H9 (cell line): ENCODE results near the gene USPL1. TPM values are rescaled to one million over a fixed set of nuclear protein-coding genes. Genes with fewer than 3 reads are reported as not detected.

Source experiments
- DNase-seq: peaks from one replicate; pipeline ENCODE4 v3.0.0-alpha.2; 2017
- H2AFZ ChIP-seq: one replicate; pipeline ENCODE4 v1.6.1; 2013; ENCODE audit warnings: mild to moderate bottlenecking, low read length, control low read depth, moderate library complexity
- H2AK5ac ChIP-seq: 2 replicates; pipeline ENCODE4 v1.6.1; 2013; ENCODE audit warnings: low read length, control low read depth, mixed read lengths; ENCODE audit not compliant: insufficient read length
- H2BK120ac ChIP-seq: one replicate; pipeline ENCODE4 v1.6.1; 2013; ENCODE audit warnings: low read depth, mild to moderate bottlenecking, low read length, control low read depth, inconsistent platforms; ENCODE audit not compliant: poor library complexity, severe bottlenecking
- H2BK12ac ChIP-seq: 2 replicates; pipeline ENCODE4 v1.6.1; 2013; ENCODE audit warnings: low read length, control low read depth, mixed read lengths, low read depth; ENCODE audit not compliant: insufficient read length
- H2BK15ac ChIP-seq: 2 replicates; pipeline ENCODE4 v1.6.1; 2013; ENCODE audit warnings: low read depth, low read length, control low read depth
- H2BK20ac ChIP-seq: one replicate; pipeline ENCODE4 v1.6.1; 2013; ENCODE audit warnings: low read depth, mild to moderate bottlenecking, low read length, control low read depth, inconsistent platforms; ENCODE audit not compliant: poor library complexity, severe bottlenecking
- H2BK5ac ChIP-seq: 2 replicates; pipeline ENCODE4 v1.6.1; 2013; ENCODE audit warnings: low read length, control low read depth, mixed read lengths; ENCODE audit not compliant: insufficient read length
- H3K14ac ChIP-seq: 2 replicates; pipeline ENCODE4 v1.6.1; 2013; ENCODE audit warnings: low read length, control low read depth; ENCODE audit not compliant: insufficient read depth
- H3K18ac ChIP-seq: 2 replicates; pipeline ENCODE4 v1.6.1; 2013; ENCODE audit warnings: low read depth, mild to moderate bottlenecking, mixed read lengths, low read length, control low read depth; ENCODE audit not compliant: insufficient read length
- H3K23ac ChIP-seq: 2 replicates; pipeline ENCODE4 v1.6.1; 2013; ENCODE audit warnings: low read length, control low read depth, mixed read lengths, low read depth; ENCODE audit not compliant: insufficient read length
- H3K23me2 ChIP-seq: 2 replicates; pipeline ENCODE4 v1.6.1; 2013; ENCODE audit warnings: low read depth, mild to moderate bottlenecking, mixed read lengths, low read length, control low read depth; ENCODE audit not compliant: insufficient read length, poor library complexity, severe bottlenecking
- H3K27ac ChIP-seq: 2 replicates; pipeline ENCODE4 v1.5.1; 2013; ENCODE audit warnings: low read length, control low read depth, mixed read lengths, low read depth; ENCODE audit not compliant: insufficient read length
- H3K27me3 ChIP-seq: 2 replicates; pipeline ENCODE4 v1.6.1; 2013; ENCODE audit warnings: low read length, control low read depth, inconsistent platforms; ENCODE audit not compliant: insufficient read depth
- H3K4ac ChIP-seq: 2 replicates; pipeline ENCODE4 v1.6.1; 2013; ENCODE audit warnings: low read depth, mild to moderate bottlenecking, control low read depth, inconsistent platforms, low read length, moderate library complexity
- H3K4me1 ChIP-seq: 2 replicates; pipeline ENCODE4 v1.6.1; 2013; ENCODE audit warnings: low read length, control low read depth, inconsistent platforms; ENCODE audit not compliant: insufficient read depth
- H3K4me2 ChIP-seq: 2 replicates; pipeline ENCODE4 v1.6.1; 2013; ENCODE audit warnings: low read length, control low read depth, mixed read lengths; ENCODE audit not compliant: insufficient read length, insufficient read depth
- H3K56ac ChIP-seq: 2 replicates; pipeline ENCODE4 v1.6.1; 2013; ENCODE audit warnings: low read depth, mild to moderate bottlenecking, mixed read lengths, low read length, control low read depth; ENCODE audit not compliant: insufficient read length
- H3K79me1 ChIP-seq: 2 replicates; pipeline ENCODE4 v1.6.1; 2013; ENCODE audit warnings: low read depth, mild to moderate bottlenecking, moderate library complexity, low read length, control low read depth, inconsistent platforms; ENCODE audit not compliant: insufficient read depth, poor library complexity, severe bottlenecking
- H3K79me2 ChIP-seq: 2 replicates; pipeline ENCODE4 v1.6.1; 2013; ENCODE audit warnings: low read length, control low read depth, inconsistent platforms; ENCODE audit not compliant: insufficient read depth
- H3K9ac ChIP-seq: 2 replicates; pipeline ENCODE4 v1.6.1; 2013; ENCODE audit warnings: low read length, control low read depth, mixed read lengths; ENCODE audit not compliant: insufficient read length; ENCODE audit errors: extremely low read depth
- H3K9me3 ChIP-seq: one replicate; pipeline ENCODE4 v1.6.1; 2013; ENCODE audit warnings: low read depth, low read length, inconsistent platforms; ENCODE audit not compliant: control insufficient read depth
- H3T11ph ChIP-seq: one replicate; pipeline ENCODE4 v1.6.1; 2013; ENCODE audit warnings: mild to moderate bottlenecking, low read length, control low read depth, inconsistent platforms
- H4K20me1 ChIP-seq: one replicate; pipeline ENCODE4 v1.6.1; 2013; ENCODE audit not compliant: control insufficient read depth, insufficient read length, insufficient read depth
- H4K5ac ChIP-seq: 2 replicates; pipeline ENCODE4 v1.6.1; 2013; ENCODE audit warnings: low read depth, mild to moderate bottlenecking, mixed read lengths, low read length, control low read depth; ENCODE audit not compliant: insufficient read length
- H4K8ac ChIP-seq: replicated peaks from 2 replicates; pipeline ENCODE4 v1.6.1; 2013; ENCODE audit warnings: low read length, control low read depth, mixed read lengths, low read depth; ENCODE audit not compliant: insufficient read length
- H4K91ac ChIP-seq: 2 replicates; pipeline ENCODE4 v1.6.1; 2013; ENCODE audit warnings: low read depth, mild to moderate bottlenecking, moderate library complexity, mixed read lengths, low read length, control low read depth; ENCODE audit not compliant: insufficient read length
- H3K27ac Mint-ChIP-seq, 3 experiments: 2 replicates in 2 of 3; 3 replicates in 1 of 3; pipeline ENCODE4 v1.8.0; 2020 to 2021; ENCODE audit warnings: mixed read lengths in 3 of 3, mild to moderate bottlenecking in 1 of 3, moderate library complexity in 1 of 3
- H3K27me3 Mint-ChIP-seq: 2 replicates; pipeline ENCODE4 v1.8.0; 2021; ENCODE audit warnings: low read depth, mild to moderate bottlenecking, moderate library complexity, mixed read lengths
- H3K36me3 Mint-ChIP-seq, 3 experiments: 2 replicates in 2 of 3; 3 replicates in 1 of 3; pipeline ENCODE4 v1.8.0; 2020 to 2021; ENCODE audit warnings: low read depth in 3 of 3, mixed read lengths in 3 of 3; ENCODE audit not compliant: insufficient read depth in 1 of 3
- H3K4me1 Mint-ChIP-seq, 2 experiments: 2 replicates each; pipeline ENCODE4 v1.8.0; 2020; ENCODE audit warnings: mixed read lengths in 2 of 2
- H3K4me3 Mint-ChIP-seq, 2 experiments: 2 replicates in 1 of 2; 3 replicates in 1 of 2; pipeline ENCODE4 v1.8.0; 2020 to 2021; ENCODE audit warnings: mild to moderate bottlenecking in 2 of 2, mixed read lengths in 2 of 2, moderate library complexity in 1 of 2
- H3K9me3 Mint-ChIP-seq, 2 experiments: 2 replicates in 1 of 2; 3 replicates in 1 of 2; pipeline ENCODE4 v1.8.0; 2020; ENCODE audit warnings: mild to moderate bottlenecking in 2 of 2, mixed read lengths in 2 of 2, moderate library complexity in 1 of 2
- CTCF ChIP-seq: fragments of 200-600 bp; sonication (generic); conservative IDR thresholded peaks from 3 replicates; pipeline ENCODE4 v1.8.0; 2021; ENCODE audit warnings: antibody characterized with exemption, mild to moderate bottlenecking
- WGBS: extraction: QIAGEN DNeasy Blood & Tissue Kit; methylation state at CpG from one replicate; pipeline ENCODE4 v1.1.7; 2013; ENCODE audit warnings: missing lambda C conversion rate, low lambda C conversion rate, mixed read lengths; ENCODE audit not compliant: insufficient read length; ENCODE audit errors: extremely low coverage; 5-methylcytosine and 5-hydroxymethylcytosine counted together
- total RNA-seq: library from RNA; stranded (reverse); gene quantifications from 2 replicates; pipeline ENCODE4 v1.2.1, GENCODE V29; 2021

USPL1 gene
- total RNA-seq, 1 experiment from 2014 or later: 17.6 TPM

GRCh38 chr13:30587231-30587630, 30.5 kb upstream of the USPL1 start:
- Histone ChIP-seq H3K23me2 (no peaks in the 10 kb centered on the region), H3K27me3 (no peaks in the 10 kb centered on the region), H2AFZ (no peak overlapping the region), H2BK20ac (no peak overlapping the region), H3K27ac (no peak overlapping the region), H3K4me1 (no peaks in the 10 kb centered on the region), H3K18ac (no peak overlapping the region), H3K14ac (no peak overlapping the region), H3K4me2 (no peak overlapping the region), H4K91ac (no peak overlapping the region), H3K9me3 (no peaks in the 10 kb centered on the region), H4K20me1 (no peaks in the 10 kb centered on the region), H2AK5ac (no peak overlapping the region), H2BK5ac (no peak overlapping the region), H4K8ac (no peak overlapping the region), H3K56ac (no peak overlapping the region), H3K23ac (no peak overlapping the region), H2BK120ac (no peak overlapping the region), H2BK15ac (no peak overlapping the region), H3K9ac (no peak overlapping the region), H3K79me1 (no peaks in the 10 kb centered on the region), H3K4ac (no peak overlapping the region), H3T11ph (no peak overlapping the region), H2BK12ac (no peak overlapping the region), H3K79me2 (no peaks in the 10 kb centered on the region), H4K5ac (no peak overlapping the region)
- DNase-seq: no peak
- Mint-ChIP-seq H3K36me3 (no peaks in the 10 kb centered on the region), H3K9me3 (no peaks in the 10 kb centered on the region), H3K27ac (no peak overlapping the region), H3K27me3 (no peaks in the 10 kb centered on the region), H3K4me1 (no peaks in the 10 kb centered on the region), H3K4me3 (no peak overlapping the region)
- no CpG with 5 or more reads among the region's 1 CpG for WGBS
- TF ChIP-seq CTCF: no peak
